GM12873 (cell line): ENCODE results near the gene STXBP2.

ENCODE experiments used
- CTCF ChIP-seq: IDR thresholded peaks from 2 replicates; pipeline ENCODE4 v1.5.1; 2012; ENCODE audit warnings: low read depth, mild to moderate bottlenecking, moderate library complexity, low read length, control low read depth; ENCODE audit not compliant: insufficient read depth; ENCODE audit errors: missing control alignments

Gene STXBP2

GRCh38 chr19:7607874-7608560 is 28.9 kb upstream of the STXBP2 start:
- TF ChIP-seq CTCF: no peak

GRCh38 chr19:7610491-7611240 is 26.2 kb upstream of the STXBP2 start:
- TF ChIP-seq CTCF: no peak

GRCh38 chr19:7611541-7612279 is 25.2 kb upstream of the STXBP2 start:
- TF ChIP-seq CTCF: no peak

GRCh38 chr19:7612282-7613274 is 24.3 kb upstream of the STXBP2 start:
- no peak for TF ChIP-seq CTCF

GRCh38 chr19:7614859-7615741 is 21.8 kb upstream of the STXBP2 start:
- TF ChIP-seq CTCF: no peak

- TF ChIP-seq CTCF: no peak
These were observed 19.7 kb upstream of the STXBP2 start for GRCh38 chr19:7617172-7617571.
